ENCODE results near the gene CYP2W1.

Gene CYP2W1, protein sequence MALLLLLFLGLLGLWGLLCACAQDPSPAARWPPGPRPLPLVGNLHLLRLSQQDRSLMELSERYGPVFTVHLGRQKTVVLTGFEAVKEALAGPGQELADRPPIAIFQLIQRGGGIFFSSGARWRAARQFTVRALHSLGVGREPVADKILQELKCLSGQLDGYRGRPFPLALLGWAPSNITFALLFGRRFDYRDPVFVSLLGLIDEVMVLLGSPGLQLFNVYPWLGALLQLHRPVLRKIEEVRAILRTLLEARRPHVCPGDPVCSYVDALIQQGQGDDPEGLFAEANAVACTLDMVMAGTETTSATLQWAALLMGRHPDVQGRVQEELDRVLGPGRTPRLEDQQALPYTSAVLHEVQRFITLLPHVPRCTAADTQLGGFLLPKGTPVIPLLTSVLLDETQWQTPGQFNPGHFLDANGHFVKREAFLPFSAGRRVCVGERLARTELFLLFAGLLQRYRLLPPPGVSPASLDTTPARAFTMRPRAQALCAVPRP

DNA sequence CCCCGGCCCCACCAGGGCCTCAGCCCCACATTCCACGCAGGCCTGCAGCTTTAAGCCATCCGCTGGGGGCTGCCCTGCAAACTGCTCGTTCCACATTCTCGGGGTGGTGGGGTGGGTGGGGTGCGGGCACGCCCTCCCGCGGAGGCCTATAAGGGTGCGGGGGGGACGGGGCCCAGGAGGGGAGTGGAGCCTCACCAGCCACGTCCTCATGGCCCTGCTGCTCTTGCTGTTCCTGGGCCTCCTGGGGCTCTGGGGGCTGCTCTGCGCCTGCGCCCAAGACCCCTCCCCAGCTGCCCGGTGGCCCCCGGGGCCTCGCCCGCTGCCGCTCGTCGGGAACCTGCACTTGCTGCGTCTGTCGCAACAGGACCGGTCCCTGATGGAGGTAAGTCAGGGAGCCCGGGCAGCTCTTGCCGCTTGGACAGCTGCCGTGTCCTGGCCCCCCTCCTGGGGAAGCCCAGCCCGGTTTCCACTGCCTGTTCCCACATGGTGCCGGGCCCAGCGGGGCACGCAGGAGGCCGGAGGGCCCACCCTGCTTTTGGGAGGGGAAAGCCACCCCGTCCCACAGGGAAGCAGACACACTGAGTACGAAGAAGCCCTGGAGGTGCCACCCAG lies at the start of gene CYP2W1:
Gene CYP2W1, plus strand, starts transcription at position 178 of the 612 bp plus-strand sequence. Its CDS starts 31 bp downstream, at position 209.
- Histone ChIP-seq H4K20me1 (no peaks in the 10 kb centered on the region), H3K27me3 (no peaks in the 10 kb centered on the region), H3K9ac (peak within 1 kb of the TSS; percentile 73), H3K36me3 (no peaks in the 10 kb centered on the region), H3K27ac (peak within 1 kb of the TSS; percentile 92), H3K4me2 (peak within 1 kb of the TSS; percentile 84), H3K4me1 (peaks cover 100% of the 10 kb centered on the region), H3K4me3 (peak within 1 kb of the TSS; percentile 39; the same call in 1 of the 2 replicates), H3K9me3 (no peaks in the 10 kb centered on the region)
- no peak for TF ChIP-seq Cebpa-rat (IDR thresholded peaks at IDR 0.05)

DNA sequence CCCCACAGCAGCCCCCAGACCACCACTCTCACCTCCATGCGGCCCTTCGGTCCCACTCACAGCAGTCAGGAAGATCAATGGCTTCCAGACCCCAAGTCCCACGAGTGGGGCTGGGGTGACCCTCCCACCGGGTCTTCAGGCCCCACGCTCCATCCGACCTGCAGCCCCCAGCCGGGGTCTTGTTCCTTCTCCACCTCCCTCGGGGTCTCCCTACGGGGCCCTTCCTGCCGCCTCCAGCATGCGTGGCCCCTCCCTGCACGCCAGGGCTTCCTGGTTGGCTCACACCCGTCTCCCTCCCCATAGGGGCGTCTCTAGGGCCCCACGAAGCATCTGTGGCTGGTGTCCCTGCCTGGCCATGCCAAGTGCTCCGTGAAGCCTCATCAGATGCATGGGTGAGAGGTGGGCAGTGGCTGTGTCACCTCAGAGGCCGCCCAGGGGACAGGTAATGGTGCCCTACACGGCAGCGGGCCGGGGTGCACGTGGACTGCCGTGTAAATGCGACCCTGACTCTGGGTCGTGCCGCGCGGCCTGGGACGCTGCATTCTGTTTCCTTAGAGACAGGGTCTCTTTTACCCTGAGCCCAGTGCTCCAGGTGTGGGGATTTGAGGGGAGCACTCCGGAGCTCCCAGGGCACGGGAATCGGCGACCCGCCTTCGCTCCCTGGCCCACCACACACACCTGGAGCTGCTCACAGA lies 48.4 kb upstream of the CYP2W1 start:
- Histone ChIP-seq H4K20me1 (peaks cover 34% of the 10 kb centered on the region), H3K4me2 (peak overlapping the region; percentile 77), H3K9me3 (no peaks in the 10 kb centered on the region), H3K4me1 (peaks cover 72% of the 10 kb centered on the region), H3K9ac (no peak overlapping the region), H3K4me3 (no peak overlapping the region), H3K27me3 (no peaks in the 10 kb centered on the region), H3K27ac (0 out of 2 replicates have a peak overlapping the region, but pooled peaks have one; percentile 38), H3K36me3 (peaks cover 29% of the 10 kb centered on the region; the same call in 1 of the 2 replicates)
- TF ChIP-seq Cebpa-rat (IDR thresholded peaks at IDR 0.05) = no peak

DNA sequence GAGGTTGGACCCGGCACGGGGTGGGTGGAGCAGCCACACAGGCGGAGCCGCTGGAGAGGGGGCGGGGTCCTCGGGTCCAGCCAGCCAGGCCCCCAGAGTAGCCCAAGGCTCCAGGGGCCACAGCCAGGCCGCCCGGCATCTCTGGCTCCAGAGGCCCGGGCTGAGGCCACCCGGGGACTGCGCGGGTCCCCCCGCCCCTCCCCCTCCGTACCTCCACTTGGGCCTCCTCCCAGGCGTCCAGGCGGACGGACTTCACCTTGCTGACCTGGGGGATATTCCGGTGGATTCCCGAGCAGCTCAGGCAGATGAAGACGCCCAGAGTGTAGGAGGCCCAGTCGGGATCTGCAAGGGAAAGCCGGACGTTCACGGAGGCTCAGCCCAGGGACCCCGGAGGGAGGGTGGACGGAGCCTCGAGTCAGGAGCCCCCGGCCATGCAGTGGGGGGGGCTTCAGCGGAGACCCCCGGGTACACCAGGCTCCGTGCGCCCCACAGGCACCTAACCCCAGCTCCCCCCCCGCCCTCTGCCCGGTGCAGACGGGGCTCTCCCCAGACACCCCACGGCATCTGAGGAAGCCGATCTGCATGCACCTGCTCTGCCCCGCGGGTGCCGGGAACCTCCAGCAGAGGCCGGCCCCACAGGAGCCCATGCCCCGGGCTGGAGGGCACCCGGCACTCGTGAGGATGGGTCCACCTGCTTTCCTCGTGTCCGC lies 47.7 kb upstream of the CYP2W1 start:
- H4K20me1 ChIP-seq = peaks cover 39% of the 10 kb centered on the region
- H3K9ac ChIP-seq = no peak overlapping the region

DNA sequence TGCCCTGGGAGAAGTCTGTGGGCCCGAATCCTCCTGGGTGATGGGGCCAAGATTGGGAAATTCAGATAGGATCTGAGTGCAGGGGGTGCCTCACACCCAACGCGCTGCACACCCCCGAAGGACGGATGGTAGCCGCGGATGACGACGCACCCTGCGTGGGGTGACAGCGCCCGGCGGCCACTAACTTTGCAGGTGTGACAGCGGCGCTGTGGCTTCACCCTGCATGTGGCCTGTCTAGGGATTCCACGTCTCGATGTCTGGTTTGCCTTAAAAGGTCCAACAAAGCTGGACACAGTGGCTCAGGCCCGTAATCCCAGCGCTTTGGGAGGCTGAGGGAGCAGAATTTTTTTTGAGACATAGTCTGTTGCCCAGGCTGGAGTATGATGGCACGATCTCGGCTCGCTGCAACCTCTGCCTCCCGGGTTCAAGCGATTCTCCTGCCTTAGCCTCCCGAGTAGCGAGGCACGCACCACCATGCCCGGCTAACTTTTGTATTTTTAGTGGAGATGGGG lies 47.1 kb upstream of the CYP2W1 start:
- Histone ChIP-seq H3K4me2 (peak overlapping the region; percentile 77), H3K27ac (peak overlapping the region; percentile 50; the same call in 1 of the 2 replicates)

More for the DNA sequence above, 47.7 kb upstream of the CYP2W1 start:
- Histone ChIP-seq H3K4me3 (no peak overlapping the region), H3K36me3 (peaks cover 36% of the 10 kb centered on the region; the same call in 1 of the 2 replicates), H3K27ac (no peak overlapping the region), H3K9me3 (peaks cover 6% of the 10 kb centered on the region; the same call in 1 of the 2 replicates), H3K4me1 (peaks cover 65% of the 10 kb centered on the region), H3K4me2 (peak overlapping the region; percentile 77), H3K27me3 (no peaks in the 10 kb centered on the region)
- TF ChIP-seq Cebpa-rat (IDR thresholded peaks at IDR 0.05) = no peak

DNA sequence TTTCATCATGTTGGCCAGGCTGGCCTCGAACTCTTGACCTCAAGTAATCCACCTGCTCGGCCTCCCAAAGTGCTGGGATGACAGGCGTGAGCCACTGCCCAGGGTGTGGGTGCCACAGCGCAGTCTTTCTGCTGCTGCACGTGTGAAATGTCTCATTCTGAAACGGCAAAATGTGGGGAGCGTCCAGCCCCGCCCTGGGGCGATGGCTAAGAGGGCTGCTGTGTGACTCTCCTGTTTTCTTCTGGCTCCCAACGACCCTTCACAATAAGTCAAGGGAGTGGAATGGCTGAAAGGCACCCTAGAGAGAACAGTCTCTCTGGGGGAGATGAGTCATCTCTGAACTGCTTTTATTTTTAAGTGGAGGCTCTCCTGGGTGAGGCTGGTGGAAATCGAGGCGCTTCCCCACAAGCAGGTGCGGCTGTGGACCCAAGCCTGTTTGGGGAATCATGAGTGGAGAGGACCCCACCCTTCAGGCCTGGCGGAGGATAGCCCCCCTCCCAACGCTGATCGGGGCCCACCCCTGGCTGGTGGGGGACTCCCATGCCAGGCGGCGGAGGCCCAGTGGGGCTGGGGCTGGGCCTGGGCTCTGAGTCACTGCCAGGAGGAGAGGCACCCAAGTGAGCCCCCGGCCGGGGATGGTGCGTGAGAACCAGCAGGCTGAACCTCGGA lies 46.5 kb upstream of the CYP2W1 start:
- Histone ChIP-seq H3K27ac (peak overlapping the region; percentile 50), H3K4me2 (peak overlapping the region; percentile 77), H4K20me1 (peaks cover 51% of the 10 kb centered on the region), H3K27me3 (no peaks in the 10 kb centered on the region; the same call in 1 of the 2 replicates), H3K9ac (no peak overlapping the region), H3K9me3 (peaks cover 13% of the 10 kb centered on the region; the same call in 1 of the 2 replicates), H3K4me3 (no peak overlapping the region), H3K36me3 (peaks cover 38% of the 10 kb centered on the region; the same call in 1 of the 2 replicates), H3K4me1 (peaks cover 63% of the 10 kb centered on the region)
- TF ChIP-seq Cebpa-rat (IDR thresholded peaks at IDR 0.05) = no peak

More for the DNA sequence above, 47.1 kb upstream of the CYP2W1 start:
- TF ChIP-seq Cebpa-rat (IDR thresholded peaks at IDR 0.05) = no peak
- Histone ChIP-seq H3K9me3 (peaks cover 13% of the 10 kb centered on the region; the same call in 1 of the 2 replicates), H3K27me3 (no peaks in the 10 kb centered on the region), H3K36me3 (peaks cover 38% of the 10 kb centered on the region; the same call in 1 of the 2 replicates), H3K9ac (no peak overlapping the region), H4K20me1 (peaks cover 45% of the 10 kb centered on the region), H3K4me1 (peaks cover 66% of the 10 kb centered on the region), H3K4me3 (no peak overlapping the region)

DNA sequence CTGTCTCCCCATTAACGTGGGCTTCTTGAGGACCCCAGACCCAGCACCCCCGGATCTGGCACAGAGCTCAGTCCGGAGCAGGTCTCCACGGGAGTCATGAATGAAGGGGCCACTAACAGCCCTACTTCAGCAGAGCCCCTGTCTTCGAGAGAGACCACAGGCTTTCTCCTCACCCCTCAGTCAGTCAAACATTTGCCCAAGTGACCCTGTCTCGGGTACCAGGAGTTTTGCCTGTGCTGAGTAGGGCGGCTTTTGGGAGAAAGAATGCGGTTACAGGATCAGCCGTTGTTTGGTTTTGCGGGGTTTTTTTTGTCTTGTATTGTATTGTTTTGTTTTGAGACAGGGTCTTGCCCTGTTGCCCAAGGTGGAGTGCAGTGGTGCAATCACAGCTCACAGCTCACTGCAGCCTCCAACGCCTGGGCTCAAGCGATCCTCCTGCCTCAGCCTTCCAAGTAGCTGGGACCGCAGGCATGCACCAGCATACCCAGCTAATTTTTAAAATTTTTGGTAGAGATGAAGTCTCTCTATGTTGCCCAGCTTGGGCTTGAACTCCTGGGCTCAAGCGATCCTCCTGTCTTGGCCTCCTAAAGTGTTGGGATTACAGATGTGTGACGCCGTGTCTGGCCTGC lies 45.0 kb upstream of the CYP2W1 start:
- no peak overlapping the region for H3K9ac ChIP-seq

DNA sequence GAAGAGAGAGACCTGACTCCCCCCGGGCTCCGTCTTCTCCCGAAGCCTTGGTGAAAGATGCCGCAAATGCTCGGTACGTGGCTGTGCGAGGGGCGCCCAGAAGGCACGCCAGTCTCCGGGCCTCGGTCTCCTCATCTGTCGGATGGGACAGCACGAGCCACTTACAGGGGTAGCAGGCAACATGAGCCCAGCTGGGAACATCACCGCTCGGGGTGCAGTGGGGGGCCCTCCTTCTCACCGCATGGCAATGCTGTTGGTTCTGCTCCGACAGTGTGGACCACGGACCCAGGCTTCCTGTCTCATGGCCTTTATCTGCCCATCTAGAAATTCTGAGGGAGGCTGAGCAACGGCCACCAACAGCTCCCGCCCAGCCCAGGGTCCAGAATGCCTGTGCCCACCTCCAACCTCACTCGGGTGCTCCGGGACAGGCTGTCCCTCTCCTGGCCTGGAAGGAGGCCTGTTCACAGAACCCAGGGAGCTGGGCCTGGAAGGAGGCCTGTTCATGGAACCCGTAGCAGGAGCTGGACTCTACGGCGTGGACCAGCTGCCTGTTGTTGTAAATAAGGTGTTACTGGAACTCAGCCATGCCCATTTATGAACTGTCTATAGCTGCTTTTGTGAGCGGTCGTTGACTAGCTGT lies 44.3 kb upstream of the CYP2W1 start:
- peaks cover 31% of the 10 kb centered on the region; the same call in 1 of the 2 replicates for H3K36me3 ChIP-seq
- H3K4me3 ChIP-seq = no peak overlapping the region
- H3K4me1 ChIP-seq = peaks cover 47% of the 10 kb centered on the region
- H3K4me2 ChIP-seq = no peak overlapping the region
- peaks cover 13% of the 10 kb centered on the region; the same call in 1 of the 2 replicates for H3K9me3 ChIP-seq
- H3K27me3 ChIP-seq = peaks cover 6% of the 10 kb centered on the region; the same call in 1 of the 2 replicates
- TF ChIP-seq Cebpa-rat (IDR thresholded peaks at IDR 0.05) = no peak
- H3K9ac ChIP-seq = no peak overlapping the region
- peaks cover 58% of the 10 kb centered on the region for H4K20me1 ChIP-seq
- no peak overlapping the region for H3K27ac ChIP-seq

More for the DNA sequence above, 45.0 kb upstream of the CYP2W1 start:
- H3K27ac ChIP-seq = no peak overlapping the region
- peaks cover 5% of the 10 kb centered on the region; the same call in 1 of the 2 replicates for H3K27me3 ChIP-seq
- no peak overlapping the region for H3K4me2 ChIP-seq
- peaks cover 31% of the 10 kb centered on the region; the same call in 1 of the 2 replicates for H3K36me3 ChIP-seq
- H3K4me3 ChIP-seq = no peak overlapping the region
- peaks cover 58% of the 10 kb centered on the region for H4K20me1 ChIP-seq
- no peak for TF ChIP-seq Cebpa-rat (IDR thresholded peaks at IDR 0.05)
- H3K9me3 ChIP-seq = peaks cover 13% of the 10 kb centered on the region; the same call in 1 of the 2 replicates
- peaks cover 49% of the 10 kb centered on the region for H3K4me1 ChIP-seq
